ENCODE data around the gene ANAPC16.
"Not testable (repeated sequence)": the region's sequence is repeated elsewhere in the genome, so short reads cannot be mapped to it uniquely, and the experiment has no call there.

Gene ANAPC16

GRCh38 chr10:72204296-72204695 lies 11.5 kb upstream of the ANAPC16 start:
- DNase-seq (ENCODE audit: low read depth, low spot score), result no peak
- no peak overlapping the region for H3K4me3 ChIP-seq (ENCODE audit: low read depth, low read length)
- CTCF ChIA-PET, result interaction anchor here (0.9 to 1.6 kb wide), 2 partner anchors 11 to 13 kb away, joined by 3 to 4 read pairs; partner anchors contain the start of gene ANAPC16
- no peak for TF ChIP-seq CTCF (IDR thresholded peaks at IDR 0.05; ENCODE audit: insufficient read depth, low read length, missing control alignments)
- POLR2A ChIA-PET, result no interaction called here

- DNase-seq (ENCODE audit: low read depth, low spot score), result no peak
- POLR2A ChIA-PET, result no interaction called here
- no peak overlapping the region for H3K4me3 ChIP-seq (ENCODE audit: low read depth, low read length)
- CTCF ChIA-PET, result interaction anchor here (1.6 kb wide), 1 partner anchor 12 kb away, joined by 3 read pairs; no protein-coding TSS in a partner anchor
- no peak for TF ChIP-seq CTCF (IDR thresholded peaks at IDR 0.05; ENCODE audit: insufficient read depth, low read length, missing control alignments)
Measured at GRCh38 chr10:72204724-72205123, 11.1 kb upstream of the ANAPC16 start.

DNA sequence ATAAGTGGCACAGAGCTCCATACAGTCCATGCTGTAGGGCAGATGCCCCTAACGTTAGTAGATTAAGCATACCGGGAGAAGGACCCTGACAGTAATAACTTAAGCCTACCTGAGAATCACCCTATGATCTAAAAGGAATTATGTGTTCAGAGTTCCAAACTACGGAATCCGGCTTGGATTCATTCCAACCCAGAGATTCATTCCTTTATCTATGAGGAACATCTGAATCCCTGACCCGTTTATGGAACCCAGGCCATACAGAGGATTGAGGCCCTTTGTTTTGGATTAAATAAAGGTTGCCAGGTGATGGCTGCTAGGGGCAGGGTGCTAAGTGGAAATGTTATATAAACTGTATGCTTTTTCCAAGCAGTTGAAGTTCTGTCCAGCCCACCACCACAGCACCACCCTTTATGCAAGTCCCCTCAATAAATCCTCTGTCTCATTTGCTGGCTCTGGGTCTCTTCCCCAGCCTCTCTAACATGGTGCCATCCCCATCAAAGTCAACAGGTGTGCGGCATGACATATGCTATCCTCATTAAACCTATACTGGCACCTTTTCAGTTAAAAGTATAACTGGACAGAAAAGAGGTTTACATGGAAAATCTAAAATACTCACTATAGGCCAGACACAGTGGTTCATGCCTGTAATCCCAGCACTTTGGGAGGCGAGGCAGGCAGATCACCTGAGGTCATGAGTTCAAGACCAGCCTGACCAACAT lies 9.1 kb upstream of the ANAPC16 start:
- TF ChIP-seq CTCF (IDR thresholded peaks at IDR 0.05; ENCODE audit: insufficient read depth, low read length, missing control alignments), result no peak
- CTCF ChIA-PET, result no interaction called here
- POLR2A ChIA-PET, result no interaction called here

GRCh38 chr10:72208526-72208925 lies 7.3 kb upstream of the ANAPC16 start:
- POLR2A ChIA-PET; CTCF ChIA-PET; H3K4me3 ChIP-seq (ENCODE audit: low read depth, low read length); DNase-seq (ENCODE audit: low read depth, low spot score): not testable (repeated sequence)

More for the DNA sequence above, 9.1 kb upstream of the ANAPC16 start:
- H3K4me3 ChIP-seq (ENCODE audit: low read depth, low read length), result no peak overlapping the region
- no peak for DNase-seq (ENCODE audit: low read depth, low spot score)

GRCh38 chr10:72211381-72211780 lies 4.4 kb upstream of the ANAPC16 start:
- H3K4me3 ChIP-seq (ENCODE audit: low read depth, low read length); DNase-seq (ENCODE audit: low read depth, low spot score); POLR2A ChIA-PET; CTCF ChIA-PET: not testable (repeated sequence)

- POLR2A ChIA-PET; DNase-seq (ENCODE audit: low read depth, low spot score); CTCF ChIA-PET; H3K4me3 ChIP-seq (ENCODE audit: low read depth, low read length): not testable (repeated sequence)
Measured at GRCh38 chr10:72211832-72212231, 4.0 kb upstream of the ANAPC16 start.

DNA sequence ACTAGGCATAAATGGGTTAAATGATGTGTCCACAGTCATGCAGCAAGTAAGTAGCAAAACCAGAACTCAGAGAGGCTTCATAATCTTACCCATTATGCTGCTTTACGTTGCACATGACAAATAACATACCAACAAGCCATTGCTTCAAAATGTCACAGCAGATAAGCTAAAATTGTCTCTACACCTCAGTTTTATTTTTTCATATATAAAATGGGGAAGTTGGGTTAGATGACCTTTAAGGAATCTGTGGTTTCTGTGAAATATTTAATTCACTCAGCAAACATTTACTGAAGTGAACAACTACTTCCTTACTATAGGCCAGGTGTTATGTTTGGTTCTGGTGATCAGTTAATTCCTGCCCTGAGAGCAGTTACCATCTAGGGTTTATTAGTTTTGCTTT lies 2.5 kb downstream of the ANAPC16 start:
- POLR2A ChIA-PET, result no interaction called here
- TF ChIP-seq CTCF (IDR thresholded peaks at IDR 0.05; ENCODE audit: insufficient read depth, low read length, missing control alignments), result no peak
- DNase-seq (ENCODE audit: low read depth, low spot score), result no peak
- H3K4me3 ChIP-seq (ENCODE audit: low read depth, low read length), result no peak overlapping the region
- CTCF ChIA-PET, result interaction anchor here (0.6 to 9.3 kb wide), 6 partner anchors 11 to 322 kb away, joined by 3 to 74 read pairs (median 10); no protein-coding TSS in a partner anchor

DNA sequence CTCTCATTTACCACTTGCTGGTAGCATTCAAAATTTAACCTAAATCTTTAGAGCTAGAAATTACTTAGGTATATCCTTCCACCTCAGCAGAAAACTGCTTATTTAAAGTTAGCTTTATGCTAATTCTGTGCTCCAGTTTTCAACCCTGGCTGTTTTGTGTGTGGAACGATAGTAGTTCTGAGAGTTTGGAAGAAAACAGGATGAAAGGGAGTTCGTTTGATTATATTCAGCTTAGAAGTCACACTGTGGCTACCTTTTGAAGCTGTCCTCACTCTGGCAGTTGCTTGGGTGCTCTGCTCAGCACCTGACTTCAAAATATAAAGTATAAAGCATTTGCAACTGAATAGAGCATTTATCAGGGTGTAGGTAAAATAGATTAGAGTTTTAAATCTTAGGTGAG lies 2.9 kb downstream of the ANAPC16 start:
- ChIA-PET CTCF (interaction anchor here (0.6 to 9.3 kb wide), 6 partner anchors 11 to 322 kb away, joined by 3 to 74 read pairs (median 10); no protein-coding TSS in a partner anchor), POLR2A (no interaction called here)
- TF ChIP-seq CTCF (IDR thresholded peaks at IDR 0.05; ENCODE audit: insufficient read depth, low read length, missing control alignments), result no peak
- DNase-seq (ENCODE audit: low read depth, low spot score), result no peak
- H3K4me3 ChIP-seq (ENCODE audit: low read depth, low read length), result no peak overlapping the region
